Neural cell (in vitro differentiated cells): ENCODE measurements around the gene MMRN1. TPM values are rescaled to one million over a fixed set of nuclear protein-coding genes. Genes with fewer than 3 reads are reported as not detected.

Experiments used
- H2AFZ ChIP-seq: fragments of 200-600, 300-800 bp; sonication (generic), shearing (Covaris generic); 2 replicates; pipeline ENCODE4 v1.6.0; 2014; ENCODE audit warnings: low read depth, mild to moderate bottlenecking, antibody characterized with exemption, low read length, moderate library complexity
- H3F3A ChIP-seq: fragments of 200-600 bp; shearing (Covaris generic); 2 replicates; pipeline ENCODE4 v1.6.1; 2016; ENCODE audit warnings: mild to moderate bottlenecking, moderate library complexity, mixed read lengths, antibody characterized with exemption, low read length; ENCODE audit not compliant: insufficient read depth, poor library complexity, severe bottlenecking
- H3K27ac ChIP-seq: fragments of 200-600, 300-800 bp; sonication (generic), shearing (Covaris generic); 2 replicates; pipeline ENCODE4 v1.5.1; 2014; ENCODE audit warnings: mild to moderate bottlenecking, low read length, moderate library complexity
- H3K27me3 ChIP-seq: fragments of 300-800, 200-600 bp; sonication (generic), shearing (Covaris generic); 2 replicates; pipeline ENCODE4 v1.6.0; 2014; ENCODE audit warnings: mild to moderate bottlenecking, low read depth, low read length, moderate library complexity; ENCODE audit not compliant: insufficient read depth
- H3K36me3 ChIP-seq: fragments of 300-800, 200-600 bp; sonication (generic), shearing (Covaris generic); 2 replicates; pipeline ENCODE4 v1.5.1; 2014; ENCODE audit warnings: mild to moderate bottlenecking, antibody characterized with exemption, low read length, moderate library complexity; ENCODE audit not compliant: insufficient read depth
- H3K4me2 ChIP-seq: fragments of 300-800, 200-600 bp; sonication (generic), shearing (Covaris generic); 2 replicates; pipeline ENCODE4 v1.6.0; 2014; ENCODE audit warnings: mild to moderate bottlenecking, low read length
- H3K4me3 ChIP-seq: fragments of 300-800, 200-600 bp; sonication (generic), shearing (Covaris generic); 2 replicates; pipeline ENCODE4 v1.5.1; 2014; ENCODE audit warnings: mild to moderate bottlenecking, low read length, moderate library complexity
- H3K79me2 ChIP-seq: fragments of 200-600 bp; shearing (Covaris generic); replicated peaks from 2 replicates; pipeline ENCODE4 v1.6.0; 2014; ENCODE audit warnings: mild to moderate bottlenecking, low read length, moderate library complexity; ENCODE audit not compliant: insufficient read depth
- H3K9ac ChIP-seq: fragments of 300-800, 200-600 bp; sonication (generic), shearing (Covaris generic); 2 replicates; pipeline ENCODE4 v1.6.1; 2016; ENCODE audit warnings: mild to moderate bottlenecking, low read length, mixed read lengths
- H3K9me2 ChIP-seq: fragments of 200-600 bp; shearing (Covaris generic); 2 replicates; pipeline ENCODE4 v1.6.1; 2016; ENCODE audit warnings: mild to moderate bottlenecking, low read length, mixed read lengths; ENCODE audit not compliant: insufficient read depth
- H3K9me3 ChIP-seq: fragments of 200-600, 300-800 bp; sonication (generic), shearing (Covaris generic); 2 replicates; pipeline ENCODE4 v1.6.1; 2016; ENCODE audit warnings: mild to moderate bottlenecking, mixed run types, low read length, moderate library complexity, mixed read lengths
- H4K20me1 ChIP-seq: fragments of 200-600 bp; shearing (Covaris generic); 2 replicates; pipeline ENCODE4 v1.6.1; 2016; ENCODE audit warnings: mild to moderate bottlenecking, mixed run types; ENCODE audit not compliant: insufficient read depth
- CTCF ChIP-seq: fragments of 450-650 bp; IDR thresholded peaks from 2 replicates; pipeline ENCODE4 v1.5.1; 2014; ENCODE audit warnings: antibody characterized with exemption, mild to moderate bottlenecking, moderate library complexity; ENCODE audit not compliant: poor library complexity, severe bottlenecking
- EP300 ChIP-seq: fragments of 450-650 bp; conservative IDR thresholded peaks from 2 replicates; pipeline ENCODE4 v1.6.1; 2014; ENCODE audit warnings: antibody characterized with exemption, mild to moderate bottlenecking, moderate library complexity; ENCODE audit not compliant: poor library complexity, severe bottlenecking
- MXI1 ChIP-seq: fragments of 450-650 bp; conservative IDR thresholded peaks from 2 replicates; pipeline ENCODE4 v1.6.1; 2014; ENCODE audit warnings: antibody characterized with exemption, mild to moderate bottlenecking; ENCODE audit not compliant: poor library complexity, severe bottlenecking
- POLR2AphosphoS5 ChIP-seq: IDR thresholded peaks from 2 replicates; pipeline ENCODE4 v1.6.1; 2012
- RAD21 ChIP-seq: fragments of 450-650 bp; conservative IDR thresholded peaks from 2 replicates; pipeline ENCODE4 v1.6.1; 2014; ENCODE audit warnings: antibody characterized with exemption, mild to moderate bottlenecking, moderate library complexity
- REST ChIP-seq: IDR thresholded peaks from 2 replicates; pipeline ENCODE4 v1.6.1; 2012; ENCODE audit warnings: borderline replicate concordance
- SMC3 ChIP-seq: fragments of 450-650 bp; conservative IDR thresholded peaks from 2 replicates; pipeline ENCODE4 v1.6.1; 2014; ENCODE audit warnings: antibody characterized with exemption, mild to moderate bottlenecking, moderate library complexity; ENCODE audit not compliant: poor library complexity
- TAF1 ChIP-seq: IDR thresholded peaks from 2 replicates; pipeline ENCODE4 v1.6.1; 2012; ENCODE audit warnings: low read depth
- polyA plus RNA-seq: library from polyadenylated mRNA; depleted of rRNA; stranded (reverse); fragments of >200 nt; gene quantifications from 2 replicates; pipeline ENCODE4 v1.2.3, GENCODE V29; 2014

Gene MMRN1
- polyA plus RNA-seq, 1 donor from 2014 or later: 2.2 TPM

- no peaks in the 10 kb centered on the region for H3K9me3 ChIP-seq
- no peak overlapping the region for H2AFZ ChIP-seq
- no peak overlapping the region for H3K27ac ChIP-seq
These were observed 23.4 kb upstream of the MMRN1 start for GRCh38 chr4:89871211-89871610.

GRCh38 chr4:89876548-89876947 is 18.1 kb upstream of the MMRN1 start:
- Histone ChIP-seq H2AFZ (no peak overlapping the region), H3K27me3 (no peaks in the 10 kb centered on the region), H3K36me3 (no peaks in the 10 kb centered on the region), H3K9me2 (no peaks in the 10 kb centered on the region), H3K4me2 (no peak overlapping the region), H4K20me1 (no peaks in the 10 kb centered on the region), H3K79me2 (peaks cover 24% of the 10 kb centered on the region), H3K27ac (no peak overlapping the region), H3K4me3 (no peak overlapping the region), H3K9me3 (no peaks in the 10 kb centered on the region), H3K9ac (no peak overlapping the region), H3F3A (peaks cover 3% of the 10 kb centered on the region)
- TF ChIP-seq MXI1 (no peak), CTCF (no peak), EP300 (no peak), SMC3 (no peak), POLR2AphosphoS5 (no peak), REST (no peak), RAD21 (no peak), TAF1 (no peak)

More at GRCh38 chr4:89871211-89871610, 23.4 kb upstream of the MMRN1 start:
- no peaks in the 10 kb centered on the region for H4K20me1 ChIP-seq
- H3K27me3 ChIP-seq: no peaks in the 10 kb centered on the region
- H3K9me2 ChIP-seq: no peaks in the 10 kb centered on the region
- no peak for TF ChIP-seq SMC3
- no peaks in the 10 kb centered on the region for H3K36me3 ChIP-seq
- no peaks in the 10 kb centered on the region for H3F3A ChIP-seq
- no peak overlapping the region for H3K4me3 ChIP-seq
- no peak overlapping the region for H3K4me2 ChIP-seq
- no peaks in the 10 kb centered on the region for H3K79me2 ChIP-seq
- no peak overlapping the region for H3K9ac ChIP-seq

- H3K4me3 ChIP-seq: no peak overlapping the region
- H3K9me2 ChIP-seq: no peaks in the 10 kb centered on the region
- no peaks in the 10 kb centered on the region for H3K36me3 ChIP-seq
- no peak overlapping the region for H3K4me2 ChIP-seq
- TF ChIP-seq EP300 (no peak), RAD21 (no peak), REST (no peak), CTCF (no peak), TAF1 (no peak), POLR2AphosphoS5 (no peak)
- no peak overlapping the region for H3K27ac ChIP-seq
- peaks cover 36% of the 10 kb centered on the region for H3K79me2 ChIP-seq
- no peaks in the 10 kb centered on the region for H3K27me3 ChIP-seq
- H3K9me3 ChIP-seq: no peaks in the 10 kb centered on the region
- no peak overlapping the region for H3K9ac ChIP-seq
- no peak overlapping the region for H2AFZ ChIP-seq
- H4K20me1 ChIP-seq: no peaks in the 10 kb centered on the region
- H3F3A ChIP-seq: peaks cover 3% of the 10 kb centered on the region
These were observed 16.0 kb upstream of the MMRN1 start for GRCh38 chr4:89878611-89879010.
